ENCODE data around the gene UNC5A.

UNC5A gene

DNA sequence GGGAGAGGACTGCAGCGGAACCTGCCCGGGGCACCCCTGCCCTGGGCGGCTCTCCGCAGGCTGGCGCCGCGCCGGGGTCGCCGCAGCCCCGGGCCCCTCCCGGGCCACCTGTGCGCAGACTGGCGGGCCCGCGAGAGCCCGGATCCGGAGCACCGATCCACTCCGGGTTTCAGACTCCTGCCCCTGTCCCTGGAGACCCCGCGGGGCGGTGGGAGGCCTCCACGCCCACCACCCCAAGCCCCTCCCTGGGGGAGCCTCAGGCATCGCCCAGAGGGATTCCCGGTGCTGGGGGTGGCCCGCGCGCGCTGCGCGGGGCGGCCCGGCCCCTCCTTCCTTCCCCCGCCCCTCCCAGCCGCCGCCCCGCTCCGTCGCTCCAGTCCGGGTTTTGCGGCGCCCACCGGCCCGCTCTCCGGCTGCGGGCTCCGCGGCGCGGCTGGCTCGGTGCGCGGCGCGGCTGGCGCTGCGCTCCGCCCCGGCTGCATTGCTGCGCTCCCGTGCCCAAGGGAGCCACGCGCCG is at the start of gene UNC5A:
UNC5A (plus strand) TSS at position 479 of the 517 bp plus-strand sequence. CDS start 192 bp downstream, outside the sequence.
- peak within 1 kb of the TSS; percentile 37 for H3K4me3 ChIP-seq (ENCODE audit: low read depth, low read length)

- H3K4me3 ChIP-seq (ENCODE audit: low read depth, low read length): no peak overlapping the region
Observed at GRCh38 chr5:176761755-176762154, 48.6 kb upstream of the UNC5A start.

DNA sequence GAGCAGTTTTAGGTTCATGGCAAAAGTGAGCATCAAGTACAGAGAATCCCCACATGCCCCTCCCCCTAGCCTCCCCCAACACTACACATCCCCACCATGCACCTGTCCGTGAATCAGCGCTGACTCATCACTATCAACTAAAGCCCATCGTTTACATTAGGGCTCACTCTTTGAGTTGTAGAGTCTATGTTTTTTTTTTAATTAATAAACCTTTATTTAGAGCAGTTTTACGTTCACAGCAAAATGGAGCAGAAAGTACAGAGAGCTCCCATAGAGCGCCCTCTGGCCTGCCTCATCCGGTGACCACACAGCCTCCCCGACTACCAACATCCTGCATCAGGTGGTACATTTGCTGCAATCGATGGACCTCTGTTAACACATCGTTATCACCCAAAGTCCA is 47.9 kb upstream of the UNC5A start:
- H3K4me3 ChIP-seq (ENCODE audit: low read depth, low read length): no peak overlapping the region

GRCh38 chr5:176765687-176766086 is 44.7 kb upstream of the UNC5A start:
- no peak overlapping the region for H3K4me3 ChIP-seq (ENCODE audit: low read depth, low read length)

GRCh38 chr5:176768174-176768970 is 42.0 kb upstream of the UNC5A start:
- H3K4me3 ChIP-seq (ENCODE audit: low read depth, low read length): no peak overlapping the region

DNA sequence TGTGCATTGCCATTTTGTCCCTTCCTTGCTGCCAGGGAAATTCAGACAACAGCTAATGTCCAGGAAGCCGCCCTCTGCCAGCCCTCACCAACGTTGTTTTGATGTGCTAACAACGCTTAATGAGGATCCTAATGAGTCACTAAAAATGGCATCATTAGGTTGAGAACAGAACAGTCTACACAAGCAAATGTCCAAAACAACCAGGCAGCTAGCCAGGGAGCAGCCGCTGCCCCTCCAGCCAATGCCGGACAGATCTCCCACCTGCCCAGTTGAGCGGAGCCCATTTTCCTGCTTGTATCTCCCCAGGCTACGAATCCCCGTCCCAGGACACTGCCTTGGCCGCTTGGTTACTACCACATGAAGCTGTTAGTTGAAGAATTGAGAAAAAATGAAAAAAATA is 40.4 kb upstream of the UNC5A start:
- H3K4me3 ChIP-seq (ENCODE audit: low read depth, low read length): no peak overlapping the region

- H3K4me3 ChIP-seq (ENCODE audit: low read depth, low read length): no peak overlapping the region
Observed at GRCh38 chr5:176770431-176770830, 39.9 kb upstream of the UNC5A start.

DNA sequence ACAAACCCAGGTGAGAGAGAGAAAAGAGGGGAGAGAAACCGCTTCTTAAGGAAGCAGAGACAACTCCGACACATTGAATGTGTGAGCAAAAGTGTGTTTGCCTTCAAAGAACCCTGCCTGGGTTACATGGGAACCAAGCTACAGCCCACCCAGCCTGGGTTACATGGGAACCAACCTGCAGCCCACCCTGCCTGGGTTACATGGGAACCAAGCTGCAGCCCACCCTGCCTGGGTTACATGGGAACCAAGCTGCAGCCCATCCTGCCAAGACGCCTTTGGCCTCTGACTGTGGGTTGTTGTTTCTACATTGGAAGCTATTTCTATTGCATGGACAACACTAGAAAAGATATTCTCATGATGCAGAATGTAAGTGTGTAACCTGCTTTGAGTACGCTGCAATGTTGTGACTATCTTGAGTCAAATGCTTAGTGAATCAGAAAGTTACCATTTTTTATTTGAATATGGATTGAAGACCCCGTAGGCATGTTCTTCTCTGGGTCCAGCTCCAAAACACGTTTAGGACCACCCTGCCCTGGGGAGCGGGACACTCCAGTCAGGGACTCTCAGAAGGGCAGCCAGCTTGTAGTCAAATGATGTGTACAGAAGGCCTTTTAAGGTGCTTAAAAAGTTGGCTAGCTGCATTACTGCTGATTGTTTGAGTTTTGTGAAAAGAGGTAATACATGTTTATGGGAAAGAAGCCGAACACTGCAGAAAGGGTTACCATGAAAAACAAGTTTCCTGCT is 39.1 kb upstream of the UNC5A start:
- no peak overlapping the region for H3K4me3 ChIP-seq (ENCODE audit: low read depth, low read length)

DNA sequence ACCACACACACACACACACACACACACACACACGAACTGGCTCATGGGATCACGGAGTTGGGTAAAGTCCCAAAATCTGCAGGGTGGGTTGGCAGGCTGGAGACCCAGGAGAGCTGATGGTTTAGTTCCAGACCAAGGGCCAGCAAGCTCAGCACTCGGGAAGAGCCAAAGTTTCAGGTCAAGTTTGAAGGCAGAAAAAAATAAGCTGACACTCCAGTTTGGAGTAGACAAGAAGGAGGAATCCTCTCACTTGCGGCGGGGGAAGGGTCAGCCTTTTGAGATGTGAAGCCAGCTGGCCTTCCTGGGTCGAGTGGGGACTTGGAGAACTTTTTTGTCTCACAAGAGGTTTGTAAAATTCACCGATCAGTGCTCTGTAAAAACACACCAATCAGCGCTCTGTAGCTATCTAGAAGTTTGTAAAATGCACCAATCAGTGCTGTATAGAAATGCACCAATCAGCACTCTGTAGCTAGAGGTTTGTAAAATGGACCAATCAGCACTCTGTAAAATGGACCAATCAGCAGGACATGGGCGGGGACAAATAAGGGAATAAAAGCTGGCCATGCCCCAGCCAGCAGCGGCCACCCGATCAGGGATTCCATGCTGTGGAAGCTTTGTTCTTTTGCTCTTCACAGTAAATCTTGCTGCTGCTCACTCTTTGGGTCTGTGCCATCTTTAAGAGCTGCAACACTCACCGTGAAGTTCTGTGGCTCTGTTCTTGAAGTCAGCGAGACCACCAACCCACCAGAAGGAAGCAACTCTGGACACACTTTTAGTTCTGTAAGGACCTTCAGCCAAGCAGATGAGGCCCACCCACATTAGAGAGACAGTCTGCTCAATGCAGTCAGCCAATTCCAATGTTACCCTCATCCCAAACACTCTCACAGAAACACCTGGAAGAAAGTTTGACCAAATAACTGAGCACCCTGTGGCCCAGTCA is 37.8 kb upstream of the UNC5A start:
- no peak overlapping the region for H3K4me3 ChIP-seq (ENCODE audit: low read depth, low read length)

GRCh38 chr5:176773408-176774035 is 36.8 kb upstream of the UNC5A start:
- H3K4me3 ChIP-seq (ENCODE audit: low read depth, low read length): no peak overlapping the region

DNA sequence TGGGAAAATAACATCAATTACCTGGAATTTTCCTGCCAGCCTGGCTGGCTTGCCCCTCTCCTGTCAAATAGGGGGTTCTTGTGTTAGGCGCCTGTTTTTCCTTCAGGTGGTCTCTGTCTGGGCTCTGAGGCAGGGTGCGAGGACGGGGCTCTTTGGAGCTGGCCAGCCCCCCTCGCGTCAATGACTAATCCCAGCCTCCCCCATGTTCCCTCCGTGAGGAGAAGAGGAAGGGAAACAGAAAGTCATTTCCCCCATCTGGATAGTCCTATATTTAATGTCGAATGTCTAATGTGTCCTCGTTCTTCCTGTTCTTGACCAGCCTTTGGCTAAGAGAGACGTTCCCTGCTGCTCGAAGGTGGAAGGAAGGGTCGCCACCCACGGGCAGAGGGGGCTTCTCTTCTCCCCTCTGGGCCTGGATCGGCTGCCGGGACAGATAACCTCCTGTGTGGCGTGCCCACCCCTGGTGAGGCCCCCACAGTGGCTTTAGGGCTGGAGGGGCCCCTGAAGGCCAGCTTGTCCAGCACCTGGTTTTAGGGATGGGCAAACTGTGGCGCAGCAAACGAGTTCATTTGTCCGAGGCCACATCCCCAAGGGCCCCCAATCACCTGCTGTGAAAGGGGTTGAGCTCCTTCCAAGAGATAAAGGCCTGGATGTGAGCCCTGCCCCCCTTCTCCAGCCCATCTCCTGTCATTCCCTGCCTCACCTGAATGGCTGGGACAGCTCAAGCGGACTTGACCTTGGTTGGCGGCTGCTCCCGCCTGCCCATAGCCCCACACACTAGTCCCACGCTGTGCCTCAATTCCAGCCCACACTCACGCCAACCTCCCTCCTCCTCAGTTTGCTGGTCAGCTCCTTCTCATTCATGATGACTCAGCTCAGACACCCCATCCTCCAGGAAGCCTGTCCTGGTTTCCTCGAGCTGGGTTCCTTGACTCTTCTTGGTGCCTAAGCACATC is 35.9 kb upstream of the UNC5A start:
- H3K4me3 ChIP-seq (ENCODE audit: low read depth, low read length): no peak overlapping the region

DNA sequence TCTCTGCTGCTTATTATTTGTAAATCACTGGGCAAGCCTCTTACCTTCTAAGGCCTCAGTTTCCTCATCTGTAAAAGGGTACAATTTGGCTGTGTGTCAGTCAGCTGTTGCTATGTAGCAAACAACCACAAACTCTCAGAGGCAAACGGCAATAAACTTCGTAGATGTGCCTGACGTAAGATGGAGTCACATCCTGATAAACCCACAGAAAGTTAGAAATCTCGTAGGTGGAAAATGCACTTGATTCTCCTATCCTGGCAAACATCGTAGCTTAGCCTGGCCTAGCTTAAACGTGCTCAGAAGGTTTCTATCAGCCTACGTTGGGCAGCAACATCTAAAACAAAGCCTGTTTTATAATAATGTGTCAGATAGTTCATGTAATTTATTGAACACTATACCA is 35.0 kb upstream of the UNC5A start:
- no peak overlapping the region for H3K4me3 ChIP-seq (ENCODE audit: low read depth, low read length)

DNA sequence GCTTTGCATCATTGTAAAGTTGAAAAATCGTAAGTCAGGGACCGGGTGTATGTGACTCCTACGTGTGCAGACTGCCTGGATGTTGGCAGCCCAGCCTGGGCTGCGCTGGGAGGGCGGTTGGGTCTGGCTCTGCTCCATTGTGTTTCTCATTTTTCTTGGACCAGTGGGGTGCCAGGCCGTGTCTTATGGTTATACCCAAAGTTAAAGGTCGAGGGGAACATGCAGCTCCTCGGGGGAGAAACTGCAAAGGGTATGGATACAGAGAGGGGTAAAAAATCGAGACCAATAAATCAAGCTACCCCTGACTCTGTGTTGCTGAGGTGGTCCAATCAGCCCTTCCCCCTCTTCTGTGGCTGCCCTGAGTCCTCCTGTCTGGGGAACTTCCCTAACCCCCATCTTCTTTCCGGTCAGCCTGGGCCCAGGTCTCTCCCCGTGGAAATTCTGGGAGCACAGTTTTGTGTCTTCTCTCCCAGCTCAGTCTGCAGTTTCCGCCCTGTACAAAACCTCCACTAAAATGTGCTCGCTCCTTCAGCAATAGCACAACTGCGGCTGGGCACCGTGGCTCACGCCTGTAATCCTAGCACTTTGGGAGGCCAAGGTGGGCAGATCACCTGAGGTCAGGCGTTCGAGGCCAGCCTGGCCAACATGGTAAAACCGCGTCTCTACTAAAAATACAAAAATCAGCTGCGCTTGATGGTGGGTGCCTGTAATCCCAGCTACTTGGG is 34.1 kb upstream of the UNC5A start:
- H3K4me3 ChIP-seq (ENCODE audit: low read depth, low read length): no peak overlapping the region

DNA sequence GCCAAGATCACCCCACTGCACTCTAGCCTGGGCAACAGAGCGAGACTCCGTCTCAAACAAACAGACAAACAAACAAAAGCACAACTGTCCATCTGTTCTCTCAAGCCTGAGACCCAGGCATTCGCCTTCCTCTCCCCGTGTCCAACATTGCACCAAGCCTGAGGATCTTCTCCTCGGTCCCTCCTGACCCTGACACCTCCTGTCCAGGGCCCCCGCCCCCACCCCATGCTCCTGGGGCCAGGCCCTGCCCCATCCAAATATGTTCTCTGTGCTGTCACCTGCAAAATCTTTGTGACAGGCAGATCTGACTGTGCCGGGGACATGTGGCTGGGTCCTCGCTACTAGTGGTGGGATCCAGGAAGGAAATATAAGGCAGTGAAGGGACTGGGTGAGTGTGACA is 33.4 kb upstream of the UNC5A start:
- H3K4me3 ChIP-seq (ENCODE audit: low read depth, low read length): no peak overlapping the region

DNA sequence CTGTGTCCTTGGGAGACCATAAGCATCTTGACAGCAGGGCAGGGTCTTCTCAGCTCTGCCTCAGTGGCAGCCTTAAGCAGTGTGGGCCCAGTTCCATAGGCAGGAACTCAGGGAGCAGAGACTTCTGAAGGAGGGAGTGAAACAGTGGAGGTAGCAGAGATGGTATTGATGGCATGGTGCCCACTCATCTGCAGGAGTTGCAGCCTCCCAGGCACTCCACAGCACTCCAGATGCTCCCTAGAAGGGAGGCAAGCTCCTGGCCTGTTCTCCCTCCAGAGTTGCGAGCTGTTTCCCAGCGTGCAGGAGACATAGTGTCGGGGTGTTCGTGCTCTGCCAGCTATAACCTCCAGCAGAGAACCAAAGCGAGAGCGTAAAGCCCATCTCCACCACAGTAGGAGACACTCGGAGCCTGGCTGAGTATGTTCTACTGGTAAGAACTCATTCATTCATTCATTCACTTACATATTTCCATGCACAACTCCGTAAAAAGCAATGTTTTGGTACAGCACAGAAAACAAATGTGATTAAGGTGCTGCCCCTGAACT is 31.4 kb upstream of the UNC5A start:
- H3K4me3 ChIP-seq (ENCODE audit: low read depth, low read length): no peak overlapping the region

- no peak overlapping the region for H3K4me3 ChIP-seq (ENCODE audit: low read depth, low read length)
Observed at GRCh38 chr5:176779537-176779936, 30.8 kb upstream of the UNC5A start.

GRCh38 chr5:176780176-176781053 is 29.9 kb upstream of the UNC5A start:
- no peak overlapping the region for H3K4me3 ChIP-seq (ENCODE audit: low read depth, low read length)

GRCh38 chr5:176781054-176781375 is 29.3 kb upstream of the UNC5A start:
- H3K4me3 ChIP-seq (ENCODE audit: low read depth, low read length): no peak overlapping the region

All from iPS-11a (cell line).